Measurements from ENCODE around the gene LSAMP. TPM values are rescaled to one million over a fixed set of nuclear protein-coding genes. Genes with fewer than 3 reads are reported as not detected.
"Not testable (repeated sequence)": the region's sequence is repeated elsewhere in the genome, so short reads cannot be mapped to it uniquely, and the experiment has no call there.

LSAMP gene
- polyA plus RNA-seq, 1 experiment, result 2.7 TPM

GRCh38 chr3:115803661-115804060, 641.6 kb downstream of the LSAMP start:
- ChIA-PET POLR2A (interaction anchor here (0.5 kb wide), 1 partner anchor 984 kb away, joined by 3 read pairs; no protein-coding TSS in a partner anchor), CTCF (interaction anchor here (0.8 to 4.1 kb wide), 3 partner anchors 13 to 19 kb away, joined by 3 to 24 read pairs (median 4); no protein-coding TSS in a partner anchor)
- H3K27me3 ChIP-seq (ENCODE audit: control insufficient read depth, insufficient read depth, low read length), result no peaks in the 10 kb centered on the region

GRCh38 chr3:115800489-115801075, 644.7 kb downstream of the LSAMP start:
- DNase-seq (ENCODE audit: low read depth), result no peak
- no peak for TF ChIP-seq CTCF (IDR thresholded peaks at IDR 0.05; ENCODE audit: insufficient read depth, low read depth, low read length)
- ChIA-PET CTCF (interaction anchor here (1.0 to 4.1 kb wide), 3 partner anchors 9 to 16 kb away, joined by 3 to 24 read pairs (median 4); no protein-coding TSS in a partner anchor), POLR2A (interaction anchor here (0.7 kb wide), 1 partner anchor 14 kb away, joined by 4 read pairs; no protein-coding TSS in a partner anchor)
- Histone ChIP-seq H3K4me3 (ENCODE audit: low read depth, low read length) (no peak overlapping the region), H3K27me3 (ENCODE audit: control insufficient read depth, insufficient read depth, low read length) (no peaks in the 10 kb centered on the region), H3K36me3 (ENCODE audit: control insufficient read depth, insufficient read depth, low read length) (no peaks in the 10 kb centered on the region)

More at GRCh38 chr3:115803661-115804060, 641.6 kb downstream of the LSAMP start:
- Histone ChIP-seq H3K4me3 (ENCODE audit: low read depth, low read length) (no peak overlapping the region), H3K36me3 (ENCODE audit: control insufficient read depth, insufficient read depth, low read length) (no peaks in the 10 kb centered on the region)
- DNase-seq (ENCODE audit: low read depth), result no peak
- no peak for TF ChIP-seq CTCF (IDR thresholded peaks at IDR 0.05; ENCODE audit: insufficient read depth, low read depth, low read length)

- POLR2A ChIA-PET; H3K27me3 ChIP-seq (ENCODE audit: control insufficient read depth, insufficient read depth, low read length); H3K4me3 ChIP-seq (ENCODE audit: low read depth, low read length); H3K36me3 ChIP-seq (ENCODE audit: control insufficient read depth, insufficient read depth, low read length); DNase-seq (ENCODE audit: low read depth): not testable (repeated sequence)
- CTCF ChIA-PET, result interaction anchor here (4.1 kb wide), 1 partner anchor 15 kb away, joined by 24 read pairs; no protein-coding TSS in a partner anchor
Observed at GRCh38 chr3:115800065-115800464, 645.2 kb downstream of the LSAMP start.

- DNase-seq (ENCODE audit: low read depth), result no peak
- ChIA-PET POLR2A (no interaction called here), CTCF (interaction anchor here (1.0 kb wide), 1 partner anchor 9 kb away, joined by 4 read pairs; no protein-coding TSS in a partner anchor)
- Histone ChIP-seq H3K36me3 (ENCODE audit: control insufficient read depth, insufficient read depth, low read length) (no peaks in the 10 kb centered on the region), H3K27me3 (ENCODE audit: control insufficient read depth, insufficient read depth, low read length) (no peaks in the 10 kb centered on the region), H3K4me3 (ENCODE audit: low read depth, low read length) (no peak overlapping the region)
- no peak for TF ChIP-seq CTCF (IDR thresholded peaks at IDR 0.05; ENCODE audit: insufficient read depth, low read depth, low read length)
Observed at GRCh38 chr3:115792206-115792955, 652.9 kb downstream of the LSAMP start.

- CTCF ChIA-PET, result interaction anchor here (1.0 to 1.3 kb wide), 4 partner anchors 10 to 573 kb away, joined by 3 to 4 read pairs (median 4); no protein-coding TSS in a partner anchor
- H3K36me3 ChIP-seq (ENCODE audit: control insufficient read depth, insufficient read depth, low read length); H3K4me3 ChIP-seq (ENCODE audit: low read depth, low read length); POLR2A ChIA-PET; DNase-seq (ENCODE audit: low read depth); H3K27me3 ChIP-seq (ENCODE audit: control insufficient read depth, insufficient read depth, low read length): not testable (repeated sequence)
Observed at GRCh38 chr3:115791271-115792153, 653.8 kb downstream of the LSAMP start.
